Loucy (cell line): ENCODE data around the gene SMAP1.
A peak's percentile ranks its signal among the peaks of the same experiment; 100 is the strongest.

Source experiments
- H2AFZ ChIP-seq: fragments of 200-600 bp; sonication (generic); 2 replicates; pipeline ENCODE4 v1.6.0; 2016; ENCODE audit warnings: antibody characterized with exemption, mild to moderate bottlenecking, low read length, moderate library complexity
- H3F3A ChIP-seq: fragments of 200-600 bp; 2 replicates; pipeline ENCODE4 v1.6.0; 2016; ENCODE audit warnings: antibody characterized with exemption, low read depth, mild to moderate bottlenecking
- H3K27me3 ChIP-seq: fragments of 200-600 bp; sonication (generic); 2 replicates; pipeline ENCODE4 v1.6.1; 2014; ENCODE audit warnings: low read length, mild to moderate bottlenecking; ENCODE audit not compliant: insufficient read depth, poor library complexity, severe bottlenecking
- H3K36me3 ChIP-seq: fragments of 200-600 bp; sonication (generic); 2 replicates; pipeline ENCODE4 v1.6.1; 2016; ENCODE audit warnings: low read length; ENCODE audit not compliant: insufficient read depth
- H3K4me1 ChIP-seq: fragments of 200-600 bp; sonication (generic); 2 replicates; pipeline ENCODE4 v1.5.1; 2014; ENCODE audit warnings: low read length, mild to moderate bottlenecking; ENCODE audit not compliant: insufficient read depth, poor library complexity, severe bottlenecking
- H3K4me2 ChIP-seq: fragments of 200-600 bp; sonication (generic); 2 replicates; pipeline ENCODE4 v1.6.0; 2014; ENCODE audit warnings: antibody characterized with exemption, low read length, low read depth, mild to moderate bottlenecking; ENCODE audit not compliant: poor library complexity, severe bottlenecking
- H3K4me3 ChIP-seq: fragments of 200-600 bp; sonication (generic); 2 replicates; pipeline ENCODE4 v1.5.1; 2014; ENCODE audit warnings: low read length, mild to moderate bottlenecking, mixed read lengths; ENCODE audit not compliant: poor library complexity, severe bottlenecking
- H3K79me2 ChIP-seq: fragments of 200-600 bp; sonication (generic); 2 replicates; pipeline ENCODE4 v1.6.1; 2014; ENCODE audit warnings: low read length; ENCODE audit not compliant: insufficient read depth
- H3K9ac ChIP-seq: fragments of 200-600 bp; sonication (generic); 2 replicates; pipeline ENCODE4 v1.6.0; 2014; ENCODE audit warnings: mild to moderate bottlenecking, low read depth, low read length, moderate library complexity; ENCODE audit not compliant: poor library complexity, severe bottlenecking
- H3K9me2 ChIP-seq: fragments of 200-600 bp; sonication (generic); replicated peaks from 2 replicates; pipeline ENCODE4 v1.6.1; 2016; ENCODE audit warnings: low read depth, low read length, mixed read lengths
- H3K9me3 ChIP-seq: fragments of 200-600 bp; sonication (generic); 2 replicates; pipeline ENCODE4 v1.6.1; 2014; ENCODE audit warnings: mild to moderate bottlenecking, antibody characterized with exemption, low read length, low read depth; ENCODE audit not compliant: insufficient read depth
- H4K20me1 ChIP-seq: fragments of 200-600 bp; sonication (generic); 2 replicates; pipeline ENCODE4 v1.6.0; 2014; ENCODE audit warnings: antibody characterized with exemption, low read length, mild to moderate bottlenecking; ENCODE audit not compliant: insufficient read depth, poor library complexity, severe bottlenecking
- EZH2phosphoT487 ChIP-seq: fragments of 200-600 bp; IDR thresholded peaks from 2 replicates; pipeline ENCODE4 v1.6.1; 2018; ENCODE audit warnings: antibody characterized with exemption, mild to moderate bottlenecking, moderate library complexity, borderline replicate concordance
- TF ChIP-seq, protein P1 (sequence below): fragments of 200-600 bp; sonication (generic); conservative IDR thresholded peaks from 2 replicates; pipeline ENCODE4 v1.5.1; 2014; ENCODE audit warnings: mild to moderate bottlenecking, antibody characterized with exemption, low read length

SMAP1 gene

GRCh38 chr6:70673601-70674000 lies 5.9 kb downstream of the SMAP1 start:
- H3K36me3 ChIP-seq, result no peaks in the 10 kb centered on the region
- peaks cover 36% of the 10 kb centered on the region for H4K20me1 ChIP-seq
- no peaks in the 10 kb centered on the region for H3K27me3 ChIP-seq
- peak overlapping the region; percentile 99 for H3K4me2 ChIP-seq
- H3K9ac ChIP-seq, result no peak overlapping the region
- peak overlapping the region; percentile 76 for H3K4me3 ChIP-seq
- no peaks in the 10 kb centered on the region for H3K9me2 ChIP-seq
- TF ChIP-seq EZH2phosphoT487, result no peak
- TF ChIP-seq, protein P1, sequence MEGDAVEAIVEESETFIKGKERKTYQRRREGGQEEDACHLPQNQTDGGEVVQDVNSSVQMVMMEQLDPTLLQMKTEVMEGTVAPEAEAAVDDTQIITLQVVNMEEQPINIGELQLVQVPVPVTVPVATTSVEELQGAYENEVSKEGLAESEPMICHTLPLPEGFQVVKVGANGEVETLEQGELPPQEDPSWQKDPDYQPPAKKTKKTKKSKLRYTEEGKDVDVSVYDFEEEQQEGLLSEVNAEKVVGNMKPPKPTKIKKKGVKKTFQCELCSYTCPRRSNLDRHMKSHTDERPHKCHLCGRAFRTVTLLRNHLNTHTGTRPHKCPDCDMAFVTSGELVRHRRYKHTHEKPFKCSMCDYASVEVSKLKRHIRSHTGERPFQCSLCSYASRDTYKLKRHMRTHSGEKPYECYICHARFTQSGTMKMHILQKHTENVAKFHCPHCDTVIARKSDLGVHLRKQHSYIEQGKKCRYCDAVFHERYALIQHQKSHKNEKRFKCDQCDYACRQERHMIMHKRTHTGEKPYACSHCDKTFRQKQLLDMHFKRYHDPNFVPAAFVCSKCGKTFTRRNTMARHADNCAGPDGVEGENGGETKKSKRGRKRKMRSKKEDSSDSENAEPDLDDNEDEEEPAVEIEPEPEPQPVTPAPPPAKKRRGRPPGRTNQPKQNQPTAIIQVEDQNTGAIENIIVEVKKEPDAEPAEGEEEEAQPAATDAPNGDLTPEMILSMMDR, result no peak
- H3K9me3 ChIP-seq, result no peaks in the 10 kb centered on the region
- peaks cover 80% of the 10 kb centered on the region for H3K79me2 ChIP-seq
- no peak overlapping the region for H2AFZ ChIP-seq
- H3F3A ChIP-seq, result no peaks in the 10 kb centered on the region
- peaks cover 48% of the 10 kb centered on the region for H3K4me1 ChIP-seq

- Histone ChIP-seq H3K4me3 (no peak overlapping the region), H3K4me1 (peaks cover 28% of the 10 kb centered on the region), H3K9me2 (no peaks in the 10 kb centered on the region), H3K4me2 (no peak overlapping the region), H3K9ac (no peak overlapping the region), H4K20me1 (peaks cover 14% of the 10 kb centered on the region), H2AFZ (no peak overlapping the region), H3K9me3 (no peaks in the 10 kb centered on the region), H3F3A (no peaks in the 10 kb centered on the region), H3K79me2 (peaks cover 76% of the 10 kb centered on the region), H3K36me3 (no peaks in the 10 kb centered on the region), H3K27me3 (no peaks in the 10 kb centered on the region)
- TF ChIP-seq EZH2phosphoT487, result no peak
- TF ChIP-seq, protein P1, result no peak
Measured at GRCh38 chr6:70675822-70676221, 8.1 kb downstream of the SMAP1 start.

DNA sequence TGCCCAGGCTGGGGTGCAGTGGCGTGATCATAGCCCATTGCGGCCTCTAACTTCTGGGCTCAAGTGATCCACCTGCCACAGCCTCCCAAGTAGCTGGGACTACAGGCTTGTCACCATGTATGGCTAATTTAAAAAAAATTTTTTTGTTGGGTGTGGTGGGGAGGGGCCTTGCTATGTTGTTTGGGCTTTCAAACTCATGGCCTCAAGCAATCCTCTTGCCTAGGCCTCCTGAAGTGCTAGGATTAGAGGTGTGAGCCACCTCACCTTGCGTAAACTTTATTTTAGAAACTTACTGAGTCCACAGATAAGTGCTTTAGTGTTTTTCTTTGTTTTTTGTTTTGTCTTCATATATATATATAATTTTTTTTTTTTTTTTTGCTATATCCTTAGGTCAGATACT lies 9.1 kb downstream of the SMAP1 start:
- no peaks in the 10 kb centered on the region for H3K9me2 ChIP-seq
- peaks cover 20% of the 10 kb centered on the region for H3K4me1 ChIP-seq
- H2AFZ ChIP-seq, result no peak overlapping the region
- no peaks in the 10 kb centered on the region for H3K36me3 ChIP-seq
- H3K4me2 ChIP-seq, result no peak overlapping the region
- TF ChIP-seq, protein P1, result no peak
- no peak for TF ChIP-seq EZH2phosphoT487
- H3K9me3 ChIP-seq, result no peaks in the 10 kb centered on the region
- no peaks in the 10 kb centered on the region for H3F3A ChIP-seq
- no peaks in the 10 kb centered on the region for H3K27me3 ChIP-seq
- peaks cover 13% of the 10 kb centered on the region for H4K20me1 ChIP-seq
- H3K4me3 ChIP-seq, result no peak overlapping the region
- no peak overlapping the region for H3K9ac ChIP-seq
- H3K79me2 ChIP-seq, result peaks cover 76% of the 10 kb centered on the region
